ENCODE results near the gene SUPT3H. TPM values are rescaled to one million over a fixed set of nuclear protein-coding genes. Genes with fewer than 3 reads are reported as not detected.

The SUPT3H gene
- total and polyA plus RNA-seq, 2 of the 8 experiments (the other 6 are each of a cell fraction or from before 2014, with no cell fraction given), result 18.8 to 23.0 TPM

- Histone ChIP-seq H3K4ac (replicated peaks; ENCODE audit: insufficient read length, low read depth, low read length) (no peak overlapping the region), H3K56ac (replicated peaks; ENCODE audit: insufficient read length, low read depth, low read length) (no peak overlapping the region), H4K5ac (ENCODE audit: insufficient read length, low read depth, low read length) (no peak overlapping the region), H3K23ac (ENCODE audit: insufficient read length) (no peak overlapping the region), H3K36me3 (ENCODE audit: control insufficient read depth in 2 of 4, insufficient read depth in 4 of 4, low read length in 3 of 4) (no peaks in the 10 kb centered on the region; a peak in 1 of 8 replicates), H3K14ac (ENCODE audit: insufficient read length) (no peak overlapping the region), H2BK120ac (replicated peaks; ENCODE audit: low read depth, low read length) (no peak overlapping the region), H3K27ac (ENCODE audit: low read depth, low read length) (no peak overlapping the region), H4K20me1 (replicated peaks in 1 of 2; ENCODE audit: control insufficient read depth in 1 of 2, insufficient read depth in 2 of 2, low read length in 2 of 2) (no peaks in the 10 kb centered on the region), H2BK5ac (ENCODE audit: low read depth, low read length) (no peak overlapping the region), H4K91ac (replicated peaks; ENCODE audit: insufficient read length, low read length) (no peak overlapping the region), H4K8ac (ENCODE audit: extremely low read depth, insufficient read depth, low read length) (no peak overlapping the region; the same call in 1 of the 2 replicates), H2BK20ac (ENCODE audit: low read length) (no peak overlapping the region), H3K9ac (replicated peaks in 1 of 4; ENCODE audit: extremely low read depth in 1 of 4, low read depth in 3 of 4, low read length in 3 of 4) (no peak overlapping the region), H3K79me1 (ENCODE audit: low read depth, low read length) (no peaks in the 10 kb centered on the region), H3K4me3 (ENCODE audit: extremely low read depth in 1 of 4, insufficient read depth in 2 of 4, low read depth in 3 of 4, low read length in 4 of 4) (no peak overlapping the region), H3K4me2 (ENCODE audit: insufficient read depth in 1 of 2, low read depth in 2 of 2, low read length in 2 of 2) (no peak overlapping the region), H3K4me1 (replicated peaks in 1 of 4; ENCODE audit: control insufficient read depth in 3 of 4, insufficient read depth in 4 of 4, low read length in 3 of 4) (no peaks in the 10 kb centered on the region), H2BK15ac (ENCODE audit: low read length) (no peak overlapping the region), H3K27me3 (replicated peaks in 1 of 4; ENCODE audit: control insufficient read depth in 3 of 4, extremely low read depth in 1 of 4, insufficient read depth in 3 of 4, low read length in 3 of 4) (no peaks in the 10 kb centered on the region), H2BK12ac (ENCODE audit: low read depth, low read length) (no peak overlapping the region), H3K23me2 (ENCODE audit: low read depth, low read length) (no peaks in the 10 kb centered on the region; the same call in 1 of the 2 replicates), H3K18ac (ENCODE audit: extremely low read depth, low read length) (no peak overlapping the region), H3K9me3 (ENCODE audit: insufficient read depth in 2 of 2, low read depth in 1 of 2, low read length in 1 of 2) (no peaks in the 10 kb centered on the region), H3K79me2 (ENCODE audit: control insufficient read depth in 1 of 2, insufficient read depth in 2 of 2, low read length in 2 of 2) (no peaks in the 10 kb centered on the region), H2AK5ac (ENCODE audit: low read depth, low read length) (no peak overlapping the region), H2AFZ (ENCODE audit: low read length) (no peak overlapping the region)
- CTCF ChIA-PET (ENCODE audit: partially characterized antibody), result interaction anchor here (0.6 kb wide), 1 partner anchor 639 kb away, joined by 3 read pairs; no protein-coding TSS in a partner anchor
- WGBS, 2 experiments (ENCODE audit: extremely low coverage in 1 of 2, insufficient coverage in 1 of 2, insufficient read length in 1 of 2, insufficient replicate concordance in 2 of 2, low coverage in 1 of 2, low lambda C conversion rate in 2 of 2, missing lambda C conversion rate in 1 of 2), result 91% methylated on average over 7 of the region's 7 CpGs; no CpG with 5 or more reads in 1 of the 2 experiments
- TF ChIP-seq CTBP2 (IDR thresholded peaks at IDR 0.05; ENCODE audit: borderline replicate concordance, insufficient read depth, insufficient read length, low read length) (no peak), HDAC2 (IDR thresholded peaks at IDR 0.05; ENCODE audit: borderline replicate concordance in 1 of 2, low read depth in 2 of 2, low read length in 2 of 2) (no peak), BRCA1 (IDR thresholded peaks at IDR 0.05; ENCODE audit: low read depth, low read length) (no peak), CREB1 (IDR thresholded peaks at IDR 0.05) (no peak), NANOG (IDR thresholded peaks at IDR 0.05; ENCODE audit: insufficient read depth, low read depth, low read length, poor library complexity, severe bottlenecking) (no peak), KDM4A (IDR thresholded peaks at IDR 0.05; ENCODE audit: low read depth, low read length, severe bottlenecking) (no peak), BCL11A (IDR thresholded peaks at IDR 0.05; ENCODE audit: low read depth in 2 of 2, low read length in 2 of 2) (no peak), POLR2A (IDR thresholded peaks at IDR 0.05; ENCODE audit: control extremely low read depth in 1 of 2, low read depth in 2 of 2, low read length in 2 of 2) (no peak), E2F6 (IDR thresholded peaks at IDR 0.05) (no peak), ATF3 (IDR thresholded peaks at IDR 0.05; ENCODE audit: insufficient read depth, low read depth, low read length) (no peak), TAF1 (IDR thresholded peaks at IDR 0.05; ENCODE audit: low read depth, low read length) (no peak), CHD2 (IDR thresholded peaks at IDR 0.05; ENCODE audit: low read length) (no peak), POU5F1 (IDR thresholded peaks at IDR 0.05; ENCODE audit: low read depth, low read length) (no peak)
- FAIRE-seq (no peak), DNase-seq (ENCODE audit: low read depth in 1 of 2, low spot score in 2 of 2) (no peak)
- POLR2A ChIA-PET (ENCODE audit: partially characterized antibody), result no interaction called here
Measured at GRCh38 chr6:44932651-44933091, 445.1 kb downstream of the SUPT3H start.
